HepG2 (cell line): ENCODE results near the gene MAPK8IP3. TPM values are rescaled to one million over a fixed set of nuclear protein-coding genes. Genes with fewer than 3 reads are reported as not detected.
A peak's percentile ranks its signal among the peaks of the same experiment; 100 is the strongest.

ENCODE experiments used
- ARID4A ChIP-seq: sonication (generic); formaldehyde crosslinking; IDR thresholded peaks from 2 replicates; pipeline ENCODE4 v1.5.0; 2020; ENCODE audit warnings: mild to moderate bottlenecking, missing genetic modification reagents, borderline replicate concordance
- CBX1 ChIP-seq: IDR thresholded peaks from one replicate; pipeline ENCODE4 v1.6.1; 2016; ENCODE audit warnings: antibody characterized with exemption, low read depth
- CREB3 ChIP-seq: sonication (generic); formaldehyde crosslinking; IDR thresholded peaks from 2 replicates; pipeline ENCODE4 v1.5.0; 2020; ENCODE audit warnings: missing genetic modification reagents
- GRHL1 ChIP-seq: sonication (generic); formaldehyde crosslinking; conservative IDR thresholded peaks from 2 replicates; pipeline ENCODE4 v1.8.0; 2022; ENCODE audit warnings: missing genetic modification reagents
- KLF13 ChIP-seq: sonication (generic); formaldehyde crosslinking; IDR thresholded peaks from 2 replicates; pipeline ENCODE4 v1.4.0; 2020; ENCODE audit warnings: mild to moderate bottlenecking, missing genetic modification reagents
- MAFG ChIP-seq: sonication (generic); formaldehyde crosslinking; IDR thresholded peaks from 2 replicates; pipeline ENCODE4 v1.5.1; 2020; ENCODE audit warnings: mild to moderate bottlenecking, missing genetic modification reagents
- MXI1 ChIP-seq: IDR thresholded peaks from 3 replicates; pipeline ENCODE4 v1.6.1; 2012; ENCODE audit warnings: low read depth, low read length, inconsistent platforms, borderline replicate concordance
- NR2F6 ChIP-seq, 2 experiments: IDR thresholded peaks; 2 replicates each; pipeline ENCODE4 v1.6.1; 2016; ENCODE audit warnings: antibody characterized with exemption in 1 of 2, mild to moderate bottlenecking in 1 of 2
- NR3C1 ChIP-seq: sonication (generic); formaldehyde crosslinking; IDR thresholded peaks from 2 replicates; pipeline ENCODE4 v1.4.0; 2020; ENCODE audit warnings: missing genetic modification reagents
- RFX1 ChIP-seq: fragments of 450-650 bp; IDR thresholded peaks from 2 replicates; pipeline ENCODE4 v1.6.1; 2017
- TCF12 ChIP-seq, 2 experiments: fragments of 450-650 bp in 1 of 2; sonication (generic) in 1 of 2; formaldehyde crosslinking in 1 of 2; IDR thresholded peaks; 2 replicates each; pipeline versions ENCODE4 v1.6.1 to v1.8.0; 2017 to 2022; ENCODE audit warnings: antibody characterized with exemption in 1 of 2, mild to moderate bottlenecking in 1 of 2, missing genetic modification reagents in 1 of 2, moderate library complexity in 1 of 2
- WIZ ChIP-seq: sonication (generic); formaldehyde crosslinking; IDR thresholded peaks from 2 replicates; pipeline ENCODE4 v1.5.1; 2020; ENCODE audit warnings: mild to moderate bottlenecking, missing genetic modification reagents
- ZBTB3 ChIP-seq: sonication (generic); formaldehyde crosslinking; IDR thresholded peaks from 2 replicates; pipeline ENCODE4 v1.4.0; 2020; ENCODE audit warnings: low read depth, mild to moderate bottlenecking, moderate library complexity, missing genetic modification reagents, borderline replicate concordance
- ZKSCAN8 ChIP-seq: IDR thresholded peaks from 2 replicates; pipeline ENCODE4 v1.6.1; 2016; ENCODE audit warnings: borderline replicate concordance, missing genetic modification reagents, missing compliant biosample characterization
- ZNF251 ChIP-seq: sonication (generic); formaldehyde crosslinking; IDR thresholded peaks from 2 replicates; pipeline ENCODE4 v1.9.0; 2021; ENCODE audit warnings: mild to moderate bottlenecking, missing genetic modification reagents
- ZNF274 ChIP-seq: sonication (generic); formaldehyde crosslinking; IDR thresholded peaks from 2 replicates; pipeline ENCODE4 v1.5.1; 2020; ENCODE audit warnings: mild to moderate bottlenecking, missing genetic modification reagents
- ZNF451 ChIP-seq: sonication (generic); formaldehyde crosslinking; IDR thresholded peaks from 2 replicates; pipeline ENCODE4 v1.5.0; 2020; ENCODE audit warnings: mild to moderate bottlenecking, missing genetic modification reagents
- ZNF577 ChIP-seq: sonication (generic); formaldehyde crosslinking; IDR thresholded peaks from 2 replicates; pipeline ENCODE4 v1.4.0; 2020; ENCODE audit warnings: mild to moderate bottlenecking, low read depth, missing genetic modification reagents, borderline replicate concordance
- ZNF768 ChIP-seq: sonication (generic); formaldehyde crosslinking; IDR thresholded peaks from 2 replicates; pipeline ENCODE4 v1.4.0; 2020; ENCODE audit warnings: missing genetic modification reagents
- polyA plus RNA-seq, 8 experiments: library from polyadenylated mRNA; depleted of rRNA in 3 of 8; stranded (reverse) in 7 of 8; unstranded in 1 of 8; fragments of >200 nt; fragmentation: Illumina TruSeq in 4 of 8; extraction: Trizol in 4 of 8; gene quantifications; 2 replicates each; pipeline versions ENCODE4 v1.2.1 to v1.2.3, GENCODE V29; 2011 to 2016; ENCODE audit warnings: low read depth in 4 of 8, missing spikeins in 1 of 8, mixed read lengths in 1 of 8; ENCODE audit not compliant: insufficient read depth in 1 of 8
- total RNA-seq, 5 experiments: library from RNA; depleted of rRNA; stranded (reverse); fragments of >200 nt; fragmentation: Illumina TruSeq; extraction: Trizol; gene quantifications; 2 replicates each; pipeline ENCODE4 v1.2.3, GENCODE V29; 2016; ENCODE audit warnings: low read depth in 1 of 5
- TF ChIP-seq, protein P1 (sequence below): sonication (generic); formaldehyde crosslinking; IDR thresholded peaks from 2 replicates; pipeline ENCODE4 v1.8.0; 2022; ENCODE audit warnings: mild to moderate bottlenecking, missing genetic modification reagents, moderate library complexity
- TF ChIP-seq, protein P2 (sequence below): sonication (generic); formaldehyde crosslinking; IDR thresholded peaks from 2 replicates; pipeline ENCODE4 v1.4.0; 2020; ENCODE audit warnings: mild to moderate bottlenecking, missing genetic modification reagents

Gene MAPK8IP3
- total and polyA plus RNA-seq, 2 of the 13 experiments (the other 11 are each of a cell fraction or from before 2014, with no cell fraction given): 25.1 to 41.7 TPM

DNA sequence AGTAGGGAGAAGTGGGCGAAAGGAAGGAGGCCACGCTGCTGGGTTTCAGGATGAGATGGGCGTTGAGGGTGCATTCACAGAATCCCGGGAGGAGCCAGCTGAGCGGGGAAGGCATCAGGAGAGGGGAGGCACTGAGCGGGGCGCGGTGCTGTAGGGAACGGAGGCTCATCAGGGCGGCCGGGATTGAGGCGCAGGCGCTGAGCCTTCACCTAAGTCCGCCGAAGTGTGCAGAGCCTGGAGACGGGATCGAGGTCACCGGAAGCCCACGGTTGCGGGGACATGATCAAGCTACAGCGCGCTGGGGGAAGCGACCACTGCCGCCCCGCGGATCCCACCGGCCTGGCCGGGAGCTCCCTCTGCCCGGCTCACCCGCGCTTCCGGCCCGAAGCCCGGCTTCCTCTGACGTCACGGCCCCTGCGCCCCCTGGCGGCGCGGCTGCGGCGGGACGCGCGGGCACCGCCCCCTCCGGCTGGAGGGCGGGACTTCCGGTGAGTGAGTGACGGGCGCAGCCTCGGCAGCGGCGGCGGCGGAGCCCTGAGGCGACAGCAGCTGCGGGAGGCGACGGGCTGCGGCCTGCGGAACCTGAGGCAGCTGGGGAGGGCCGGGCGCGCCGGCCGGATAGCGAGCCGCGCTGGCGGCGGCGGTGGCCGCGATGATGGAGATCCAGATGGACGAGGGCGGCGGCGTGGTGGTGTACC lies at the start of gene MAPK8IP3 (continued):
- TF ChIP-seq, protein P1, sequence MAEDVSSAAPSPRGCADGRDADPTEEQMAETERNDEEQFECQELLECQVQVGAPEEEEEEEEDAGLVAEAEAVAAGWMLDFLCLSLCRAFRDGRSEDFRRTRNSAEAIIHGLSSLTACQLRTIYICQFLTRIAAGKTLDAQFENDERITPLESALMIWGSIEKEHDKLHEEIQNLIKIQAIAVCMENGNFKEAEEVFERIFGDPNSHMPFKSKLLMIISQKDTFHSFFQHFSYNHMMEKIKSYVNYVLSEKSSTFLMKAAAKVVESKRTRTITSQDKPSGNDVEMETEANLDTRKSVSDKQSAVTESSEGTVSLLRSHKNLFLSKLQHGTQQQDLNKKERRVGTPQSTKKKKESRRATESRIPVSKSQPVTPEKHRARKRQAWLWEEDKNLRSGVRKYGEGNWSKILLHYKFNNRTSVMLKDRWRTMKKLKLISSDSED (CRISPR knock-in tag): no peak
- TF ChIP-seq WIZ (peak; percentile 12; the same call in 1 of the 2 replicates), ZNF577 (CRISPR knock-in tag) (no peak), NR2F6 (IDR thresholded peaks at IDR 0.05) (no peak), NR2F6 (CRISPR knock-in tag; IDR thresholded peaks at IDR 0.05) (no peak), CREB3 (CRISPR knock-in tag) (peak; percentile 87; the same call in 1 of the 2 replicates), ZNF768 (no peak), RFX1 (no peak), NR3C1 (no peak), GRHL1 (CRISPR knock-in tag) (no peak), ZBTB3 (CRISPR knock-in tag) (no peak), MXI1 (peak; percentile 77; the same call in 2 of the 3 replicates), TCF12 (IDR thresholded peaks at IDR 0.05) (no peak), TCF12 (CRISPR knock-in tag; IDR thresholded peaks at IDR 0.05) (no peak; the same call in 1 of the 2 replicates), CBX1 (no peak), ZNF274 (CRISPR knock-in tag) (peak; percentile 48), KLF13 (no peak), ZNF251 (no peak), MAFG (CRISPR knock-in tag) (0 out of 2 replicates have a peak, but pooled peaks have one; percentile 22), ARID4A (CRISPR knock-in tag) (peak; percentile 89), ZKSCAN8 (CRISPR knock-in tag) (no peak), ZNF451 (peak; percentile 76)
- TF ChIP-seq, protein P2, sequence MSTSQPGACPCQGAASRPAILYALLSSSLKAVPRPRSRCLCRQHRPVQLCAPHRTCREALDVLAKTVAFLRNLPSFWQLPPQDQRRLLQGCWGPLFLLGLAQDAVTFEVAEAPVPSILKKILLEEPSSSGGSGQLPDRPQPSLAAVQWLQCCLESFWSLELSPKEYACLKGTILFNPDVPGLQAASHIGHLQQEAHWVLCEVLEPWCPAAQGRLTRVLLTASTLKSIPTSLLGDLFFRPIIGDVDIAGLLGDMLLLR: peak; percentile 70; the same call in 1 of the 2 replicates
